SK-N-MC (cell line): Measurements from ENCODE around the gene CEP120.

Experiments
- EZH2 ChIP-seq: fragments of 200-600 bp; sonication (generic); IDR thresholded peaks from one replicate; pipeline ENCODE4 v1.6.1; 2017; ENCODE audit warnings: antibody characterized with exemption
- POLR2AphosphoS5 ChIP-seq: IDR thresholded peaks from 2 replicates; pipeline ENCODE4 v1.6.1; 2012; ENCODE audit warnings: mild to moderate bottlenecking, low read depth, low read length, borderline replicate concordance

DNA sequence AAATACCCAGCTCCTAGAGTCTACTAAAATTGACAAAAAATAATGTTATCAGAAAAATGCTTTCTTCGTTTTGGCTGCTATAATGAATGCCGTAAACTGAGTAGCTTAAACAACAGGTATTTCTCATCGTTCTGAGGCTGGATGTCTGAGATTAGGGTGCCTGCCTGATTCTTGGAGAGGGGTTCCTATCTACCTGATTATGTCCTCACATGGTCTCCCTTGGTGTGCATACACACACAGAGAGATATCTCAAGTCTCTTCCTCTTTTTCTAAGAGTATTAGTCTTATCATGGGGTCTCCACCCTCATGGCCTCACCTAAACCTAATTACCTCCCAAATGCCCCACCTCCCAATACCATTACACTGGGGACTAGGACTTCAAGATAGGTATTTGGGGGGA is 48.2 kb upstream of the CEP120 start:
- TF ChIP-seq EZH2 (no peak), POLR2AphosphoS5 (no peak)
